Activated CD8-positive, alpha-beta memory T cell treated with anti-CD3 and anti-CD28 coated beads, Interleukin-2, amount 50 U/mL, for 1 hour (primary cell): Measurements from ENCODE around the gene UTS2.

Experiments
- DNase-seq: peaks from one replicate; pipeline ENCODE4 v3.0.0-alpha.2; 2020; ENCODE audit errors: extremely low read depth

The UTS2 gene

GRCh38 chr1:7852804-7853683 lies at the start of gene UTS2:
Gene UTS2, minus strand, starts transcription at chr1:7853065. Its CDS starts 62 bp downstream, at chr1:7853003.
- no peak for DNase-seq

GRCh38 chr1:7899741-7900140 lies 46.9 kb upstream of the UTS2 start:
- DNase-seq: no peak

GRCh38 chr1:7898962-7899361 lies 46.1 kb upstream of the UTS2 start:
- DNase-seq: no peak

GRCh38 chr1:7896994-7897393 lies 44.1 kb upstream of the UTS2 start:
- DNase-seq: no peak

GRCh38 chr1:7893529-7894180 lies 40.8 kb upstream of the UTS2 start:
- no peak for DNase-seq

GRCh38 chr1:7891804-7892203 lies 38.9 kb upstream of the UTS2 start:
- DNase-seq: no peak

- DNase-seq: no peak
Observed at GRCh38 chr1:7890853-7891252, 38.0 kb upstream of the UTS2 start.

- no peak for DNase-seq
Observed at GRCh38 chr1:7888248-7889081, 35.6 kb upstream of the UTS2 start.

GRCh38 chr1:7886405-7886745 lies 33.5 kb upstream of the UTS2 start:
- DNase-seq: no peak

- no peak for DNase-seq
Observed at GRCh38 chr1:7885513-7886404, 32.9 kb upstream of the UTS2 start.

GRCh38 chr1:7884757-7885156 lies 31.9 kb upstream of the UTS2 start:
- no peak for DNase-seq

- DNase-seq: no peak
Observed at GRCh38 chr1:7879228-7879627, 26.4 kb upstream of the UTS2 start.

- no peak for DNase-seq
Observed at GRCh38 chr1:7878027-7878426, 25.2 kb upstream of the UTS2 start.

- no peak for DNase-seq
Observed at GRCh38 chr1:7873801-7874795, 21.2 kb upstream of the UTS2 start.

- DNase-seq: no peak
Observed at GRCh38 chr1:7871136-7871535, 18.3 kb upstream of the UTS2 start.

GRCh38 chr1:7869136-7869920 lies 16.5 kb upstream of the UTS2 start:
- no peak for DNase-seq

GRCh38 chr1:7868070-7868780 lies 15.4 kb upstream of the UTS2 start:
- no peak for DNase-seq

- DNase-seq: no peak
Observed at GRCh38 chr1:7865978-7866377, 13.1 kb upstream of the UTS2 start.
